RPMI8226 (cell line): Measurements from ENCODE around the gene THEM5.

Source experiments
- DNase-seq: peaks from one replicate; pipeline ENCODE4 v3.0.0-alpha.2; 2015

THEM5 gene

GRCh38 chr1:151838222-151839081 is 15.1 kb downstream of the THEM5 start:
- DNase-seq: peak; percentile 48

DNA sequence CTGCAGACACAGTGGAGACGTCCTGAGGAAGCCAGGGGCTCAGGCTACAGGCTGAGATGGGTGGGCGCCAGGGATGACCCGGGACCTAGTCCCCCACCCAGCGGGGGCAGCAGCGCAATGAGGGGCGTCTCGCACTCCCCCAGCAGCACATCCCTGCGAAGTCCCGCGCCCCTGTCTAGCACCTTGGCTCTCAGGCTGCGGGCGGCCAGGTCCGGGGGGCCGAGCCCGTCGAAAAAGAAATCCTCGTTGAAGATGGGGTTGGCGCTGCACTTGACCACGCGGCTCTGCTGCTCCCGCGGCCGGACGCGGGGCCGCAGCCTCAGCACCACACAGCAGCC is 15.7 kb downstream of the THEM5 start:
- no peak for DNase-seq

DNA sequence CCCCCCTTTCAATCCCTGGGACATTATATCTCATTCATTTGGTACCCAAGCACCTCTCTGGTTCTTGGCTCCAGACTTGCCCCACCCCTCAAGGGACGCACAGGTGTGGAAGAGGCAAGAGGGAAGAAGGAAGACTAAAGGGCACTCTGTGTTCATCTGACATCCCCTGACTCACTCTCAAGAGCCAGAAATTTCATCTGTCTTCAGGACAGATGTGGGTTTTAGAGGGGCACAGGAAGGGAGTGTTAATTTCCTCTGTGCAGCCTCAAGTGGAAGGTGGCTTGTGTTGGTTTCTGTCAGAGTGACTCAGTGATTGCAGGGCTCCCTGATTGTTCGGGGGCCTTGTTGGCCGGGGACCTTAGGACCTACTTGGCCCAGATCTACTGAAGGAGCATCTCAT is 16.3 kb downstream of the THEM5 start:
- DNase-seq: peak; percentile 19

DNA sequence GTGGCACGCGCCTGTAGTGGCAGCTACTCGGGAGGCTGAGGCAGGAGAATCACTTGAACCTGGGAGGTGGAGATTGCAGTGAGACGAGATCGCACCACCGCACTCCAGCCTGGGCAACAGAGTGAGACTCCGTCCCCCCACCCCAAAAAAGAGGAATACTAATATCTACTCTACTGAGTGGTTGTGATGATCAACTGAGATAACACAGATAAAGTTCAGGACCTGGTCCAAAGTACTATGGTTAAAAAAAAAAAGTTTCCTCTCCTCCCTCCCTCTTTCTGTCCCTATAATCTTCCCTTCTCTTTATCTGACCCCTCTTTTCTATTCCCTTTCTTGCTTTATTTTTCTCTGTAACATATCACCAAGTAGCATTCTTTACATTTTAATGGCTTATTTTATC is 17.9 kb downstream of the THEM5 start:
- DNase-seq: no peak

- DNase-seq: no peak
These were observed 19.3 kb downstream of the THEM5 start for GRCh38 chr1:151834239-151834638.

GRCh38 chr1:151833172-151833900 is 20.2 kb downstream of the THEM5 start:
- no peak for DNase-seq

DNA sequence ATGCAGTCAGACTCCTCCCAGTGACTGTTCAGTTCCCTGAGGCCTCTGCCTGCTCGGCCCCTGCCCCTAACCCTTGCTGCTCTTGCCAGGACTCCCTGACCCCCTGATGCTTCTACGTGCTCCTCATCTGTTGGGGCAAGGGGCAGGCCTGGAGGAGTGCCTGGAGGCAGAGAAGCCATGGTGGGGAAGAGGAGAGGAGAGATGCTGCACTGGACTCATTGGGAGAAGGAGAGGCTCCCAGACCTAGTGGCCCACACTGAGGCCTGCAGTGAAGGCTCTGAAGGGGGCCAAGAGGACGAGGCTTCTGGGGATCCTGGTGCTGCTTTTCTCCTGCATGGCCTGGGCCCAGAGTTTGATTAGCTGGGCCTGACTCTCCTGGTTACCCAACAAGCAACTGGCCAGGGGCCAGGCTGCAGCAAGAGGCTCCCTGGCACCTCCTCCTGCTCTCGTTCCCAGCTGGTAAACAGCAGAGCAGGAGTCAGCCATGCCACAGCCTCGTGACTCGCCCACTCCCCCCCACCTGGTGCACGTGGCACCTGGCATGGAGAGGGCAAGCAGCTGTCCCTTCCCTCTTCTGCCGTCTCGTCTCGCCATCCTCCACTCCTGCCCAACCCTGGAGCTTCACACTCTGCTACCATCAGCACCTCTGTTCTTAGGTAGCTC is 21.1 kb downstream of the THEM5 start:
- DNase-seq: peak; percentile 94

DNA sequence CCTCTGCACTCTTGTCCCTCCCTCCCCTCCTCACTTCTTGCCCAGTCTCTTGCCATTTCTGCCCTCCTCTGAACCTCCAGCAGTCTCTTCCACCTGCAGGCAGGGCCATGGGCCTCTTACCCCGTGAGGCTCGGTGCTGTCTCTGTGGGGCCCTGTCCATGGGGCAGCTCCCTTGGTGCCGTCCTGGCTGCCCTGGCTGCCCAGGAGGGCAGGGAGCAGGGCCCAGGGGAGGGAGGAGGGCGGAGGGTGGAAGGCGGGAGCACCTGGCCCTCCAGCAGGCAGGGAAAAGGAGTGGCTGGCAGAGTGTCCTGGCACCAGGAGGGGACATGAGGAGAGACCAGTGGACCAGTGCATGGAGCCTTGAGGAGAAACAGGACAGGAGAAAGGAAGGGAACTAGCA is 21.9 kb downstream of the THEM5 start, which contains the start of gene RORC:
Gene RORC (minus strand): TSS at position 198 of the 400 bp plus-strand sequence. CDS start 38 bp downstream, at position 160.
- DNase-seq: peak; percentile 25

GRCh38 chr1:151831256-151831591 is 22.3 kb downstream of the THEM5 start:
- DNase-seq: no peak

DNA sequence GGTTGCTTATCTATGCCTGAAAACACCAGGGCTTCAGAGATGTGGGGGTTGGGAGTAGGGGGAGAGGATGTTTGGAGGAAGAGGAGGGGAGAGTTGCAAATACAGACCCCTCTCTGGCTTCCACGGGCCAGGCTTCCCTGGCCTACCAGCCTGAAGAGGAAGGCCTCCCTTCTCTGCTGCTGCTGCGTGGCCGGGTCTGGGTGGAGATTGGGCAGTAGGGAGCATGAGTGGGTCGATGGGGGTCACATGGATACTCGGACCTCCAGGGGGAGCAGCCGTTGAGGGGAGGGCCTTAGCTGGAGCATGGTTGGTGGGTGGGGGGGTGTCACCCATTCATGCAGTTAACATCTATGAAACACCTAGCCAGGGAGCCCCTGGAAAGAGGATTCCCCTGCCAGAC is 23.5 kb downstream of the THEM5 start:
- DNase-seq: no peak

- DNase-seq: no peak
These were observed 24.0 kb downstream of the THEM5 start for GRCh38 chr1:151829352-151830046.

DNA sequence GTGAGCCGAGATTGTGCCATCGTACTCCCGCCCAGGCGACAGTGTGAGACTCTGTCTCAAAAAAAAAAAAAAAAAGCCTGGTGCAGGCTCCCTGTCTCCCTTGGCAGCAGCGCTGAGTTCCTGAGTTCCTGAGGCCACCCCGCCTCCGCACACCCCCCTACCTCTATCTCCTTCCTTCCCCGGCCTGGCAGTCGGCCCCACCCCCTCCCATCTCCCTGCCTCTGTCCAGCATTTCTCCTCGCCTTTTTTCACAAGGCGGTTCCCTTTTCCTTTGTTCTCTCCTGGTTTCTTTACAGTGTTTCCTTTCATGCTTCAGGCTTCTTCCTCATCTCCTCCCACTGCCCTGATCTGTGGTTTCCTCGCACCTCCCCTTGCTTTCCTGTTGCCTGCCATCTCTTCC is 24.6 kb downstream of the THEM5 start:
- DNase-seq: no peak

GRCh38 chr1:151827853-151828252 is 25.7 kb downstream of the THEM5 start:
- peak; percentile 50 for DNase-seq

- peak; percentile 21 for DNase-seq
These were observed 27.5 kb downstream of the THEM5 start for GRCh38 chr1:151825751-151826660.

DNA sequence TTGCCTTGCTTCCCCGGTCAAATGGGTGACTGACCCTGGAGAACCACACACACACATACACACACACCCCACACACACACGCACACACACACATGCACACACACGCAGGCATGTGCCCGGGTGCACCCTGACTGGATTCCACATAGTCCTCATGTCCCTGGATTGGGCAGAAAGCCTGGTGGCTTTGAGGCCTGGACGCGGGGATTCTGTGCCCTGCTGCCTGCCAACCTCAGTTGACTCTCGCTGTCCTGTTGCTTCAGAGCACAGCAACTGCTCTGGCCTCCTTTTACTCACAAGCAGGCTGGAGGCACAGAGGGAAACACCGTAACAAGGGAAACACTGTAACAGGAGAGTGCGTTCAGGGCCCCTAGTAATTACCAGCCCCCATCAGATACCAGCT is 28.3 kb downstream of the THEM5 start:
- no peak for DNase-seq

GRCh38 chr1:151823175-151823574 is 30.3 kb downstream of the THEM5 start:
- no peak for DNase-seq

DNA sequence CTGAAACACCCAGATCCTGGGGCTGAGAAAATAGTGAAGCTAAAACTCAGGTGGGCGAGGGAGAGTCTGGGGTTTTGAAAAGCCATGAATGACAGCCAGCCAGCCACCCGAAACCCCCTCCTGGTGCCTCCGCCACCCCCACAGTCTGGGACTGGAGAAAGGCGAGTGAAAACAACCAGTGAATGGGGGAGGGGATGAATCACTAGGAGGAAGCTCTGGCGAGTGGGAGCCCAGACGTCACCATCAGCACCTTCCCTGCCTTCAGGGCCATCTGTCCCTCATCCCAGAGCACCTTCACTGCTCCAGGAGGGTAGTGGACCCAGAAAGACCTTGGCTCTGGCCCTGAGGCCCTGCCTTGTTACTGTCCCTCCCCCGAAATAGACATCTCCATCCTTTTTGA is 31.1 kb downstream of the THEM5 start:
- DNase-seq: peak; percentile 23

GRCh38 chr1:151820940-151821339 is 32.6 kb downstream of the THEM5 start:
- peak; percentile 80 for DNase-seq

DNA sequence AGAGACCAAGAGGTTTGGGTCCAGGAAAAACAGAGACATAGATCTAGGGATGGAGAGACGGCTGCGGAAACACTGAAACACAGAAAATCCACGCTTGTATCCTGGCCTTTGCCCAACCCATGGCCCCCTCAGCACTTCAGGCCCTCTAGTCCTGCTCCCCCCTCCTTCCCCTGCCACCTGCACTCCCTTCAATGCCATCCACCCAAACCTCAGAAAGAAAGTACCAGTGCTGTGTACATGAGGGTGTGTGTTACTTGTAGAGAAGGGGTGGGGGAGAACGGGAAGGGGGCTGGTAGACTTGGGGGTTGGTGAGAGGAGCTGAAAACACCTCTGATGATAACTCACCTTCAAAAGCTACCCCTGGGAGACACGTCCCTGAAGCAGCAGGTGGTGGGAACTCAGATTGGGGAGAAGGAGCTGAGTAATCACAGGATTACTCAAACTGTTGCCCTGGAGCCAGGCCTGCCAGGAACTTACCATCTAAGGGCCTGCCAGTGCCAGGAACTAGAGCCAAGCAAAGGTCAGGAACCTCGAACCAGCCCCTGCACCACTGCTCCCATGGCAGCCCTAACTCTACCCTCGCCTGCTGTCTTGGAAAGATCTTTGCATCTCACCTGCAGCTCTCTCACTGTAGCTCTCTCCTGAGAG is 33.4 kb downstream of the THEM5 start:
- DNase-seq: peak; percentile 58

DNA sequence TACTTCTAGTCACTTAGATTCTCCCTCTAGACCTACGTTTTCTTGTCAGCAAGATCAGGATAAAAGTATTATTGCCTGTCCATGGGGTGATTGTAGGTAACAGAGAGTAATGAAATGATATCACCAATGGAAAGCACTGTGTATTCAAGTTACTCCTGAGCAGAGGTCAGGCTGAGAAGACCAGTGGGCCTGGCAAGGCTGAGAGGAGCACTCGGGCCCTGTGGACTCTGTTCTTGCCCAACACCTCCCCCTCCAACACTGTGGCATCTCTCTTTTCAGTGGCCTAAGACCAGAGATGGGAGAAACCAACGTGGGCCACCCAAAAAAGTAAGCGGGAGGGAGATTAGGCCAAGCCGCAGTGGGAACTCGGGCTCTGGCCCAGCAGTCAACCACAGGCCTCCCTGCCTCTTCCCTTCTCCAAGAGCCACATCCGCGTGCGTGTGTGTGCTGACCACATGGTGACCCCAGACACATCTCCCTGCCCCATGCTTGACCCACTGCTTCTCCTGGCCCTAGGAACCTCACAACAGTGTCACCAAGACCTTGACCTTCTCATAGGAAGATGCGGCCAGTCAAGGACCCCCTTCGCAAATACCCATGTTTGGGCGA is 34.2 kb downstream of the THEM5 start:
- DNase-seq: no peak

- peak; percentile 68 for DNase-seq
These were observed 36.2 kb downstream of the THEM5 start for GRCh38 chr1:151817353-151817730.
